NCI-H187 (cell line): ENCODE data around the gene FOXA3.

Experiments
- DNase-seq, 2 experiments: peaks; one replicate each; lab custom pipeline; 2025; lab: John Stamatoyannopoulos, UW

FOXA3 gene

DNA sequence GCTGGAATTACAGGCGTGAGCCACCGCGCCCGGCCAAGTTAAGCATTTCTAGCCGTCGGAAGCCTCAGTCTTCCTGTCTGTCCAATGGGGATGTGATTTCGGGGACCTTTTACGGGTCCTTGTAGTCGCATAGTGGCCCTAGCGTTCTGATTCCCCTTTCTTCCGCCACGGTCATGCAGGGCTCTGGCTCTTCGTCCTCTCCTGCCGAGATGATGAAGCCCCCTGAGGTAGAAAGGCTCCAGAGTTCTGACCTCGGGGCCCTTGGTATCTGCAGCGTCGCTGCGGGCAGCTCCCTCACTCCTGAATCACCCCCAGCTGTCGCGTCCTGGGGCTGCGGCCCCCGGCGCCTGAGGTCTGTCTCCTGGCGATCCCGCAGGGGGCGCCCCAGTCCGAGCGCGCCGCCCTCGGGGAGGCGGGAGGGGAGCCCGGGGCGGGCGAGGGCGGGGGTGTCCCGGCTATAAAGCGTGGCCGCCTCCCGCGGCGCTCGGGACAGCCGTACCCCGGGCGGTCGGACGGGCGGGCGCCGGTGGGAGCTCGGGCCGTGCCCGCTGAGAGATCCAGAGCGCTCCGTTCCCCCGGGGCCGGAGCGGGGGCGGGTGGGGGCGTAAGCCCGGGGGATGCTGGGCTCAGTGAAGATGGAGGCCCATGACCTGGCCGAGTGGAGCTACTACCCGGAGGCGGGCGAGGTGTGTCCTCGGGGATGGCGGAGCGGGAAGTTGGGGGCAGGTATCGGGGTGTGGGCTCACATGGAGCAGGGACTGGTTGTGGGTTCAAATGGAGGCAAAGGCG, at the start of gene FOXA3:
FOXA3 (plus strand) TSS at position 487 of the 789 bp plus-strand sequence; CDS start at position 618, 131 bp downstream.
- no peak for DNase-seq

DNA sequence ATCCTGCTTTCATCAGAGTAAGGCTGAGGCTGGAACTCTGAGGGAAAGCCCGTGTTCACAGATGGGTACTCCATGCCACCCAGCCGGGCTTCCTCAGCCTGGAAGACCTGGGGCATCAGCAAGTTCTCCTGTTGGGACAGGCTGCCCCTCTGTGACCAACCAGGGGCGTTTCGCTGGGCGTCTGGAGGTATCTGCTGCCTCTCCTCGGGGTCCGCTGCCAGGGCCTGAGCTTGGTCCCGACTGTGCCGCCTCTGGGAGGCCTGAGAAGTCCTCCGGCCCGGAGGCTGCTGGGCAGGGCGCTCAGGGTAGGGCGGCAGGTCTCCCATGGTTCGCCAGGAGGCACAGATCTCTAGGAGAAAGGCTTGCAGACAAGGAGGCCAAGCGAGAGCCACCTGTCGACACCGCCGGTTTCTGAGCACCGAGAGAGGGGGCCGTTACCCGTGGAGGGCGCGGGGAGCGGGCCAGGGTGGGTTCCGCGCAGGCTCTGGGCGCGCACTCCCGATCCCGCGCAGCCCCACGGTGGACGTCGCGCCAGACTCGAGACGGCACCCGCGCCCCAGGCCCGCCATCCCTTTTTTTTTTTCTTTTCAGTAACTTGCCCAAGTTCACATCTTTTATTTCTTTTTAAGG, 49.2 kb upstream of the FOXA3 start, which contains the start of gene RSPH6A:
RSPH6A (minus strand) TSS at position 458 of the 630 bp plus-strand sequence; CDS start at position 326, 132 bp downstream.
- no peak for DNase-seq

DNA sequence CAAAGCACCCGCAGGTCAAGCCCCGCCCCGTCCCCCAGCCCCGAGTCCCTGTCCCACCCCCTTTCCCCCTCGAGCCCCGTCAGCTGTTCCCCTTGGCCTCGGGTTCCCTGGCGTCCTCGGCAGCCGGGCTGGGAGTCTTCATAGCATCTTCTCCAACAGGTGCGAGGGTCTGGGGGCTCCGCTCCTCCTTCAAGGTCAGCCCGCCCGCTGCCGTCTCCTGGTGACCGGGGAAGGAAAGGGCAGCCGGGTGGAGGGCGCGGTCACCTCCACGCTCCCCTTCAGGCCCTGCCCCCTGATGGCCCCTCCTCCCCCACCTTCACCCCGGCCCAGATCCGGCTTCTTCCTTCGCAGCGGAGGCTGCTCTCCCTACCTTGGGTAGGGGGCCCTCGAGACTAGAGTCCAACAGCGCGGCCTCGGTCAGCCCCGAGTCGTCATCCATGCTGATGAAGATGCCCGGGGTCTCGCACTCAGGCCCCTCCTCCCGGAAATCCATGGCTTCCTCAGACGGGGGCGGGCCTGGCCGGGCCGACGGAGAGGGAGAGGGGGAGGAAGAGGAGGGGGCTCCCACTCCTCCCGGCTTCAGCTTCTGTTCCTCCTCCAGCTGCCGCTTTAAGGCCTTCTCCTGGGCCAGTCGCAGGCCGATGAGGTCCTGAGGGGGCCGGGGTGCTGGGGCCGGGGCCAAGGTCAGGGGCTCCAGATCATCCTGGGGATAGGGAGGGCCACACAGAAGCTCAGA, 48.5 kb upstream of the FOXA3 start:
- no peak for DNase-seq

DNA sequence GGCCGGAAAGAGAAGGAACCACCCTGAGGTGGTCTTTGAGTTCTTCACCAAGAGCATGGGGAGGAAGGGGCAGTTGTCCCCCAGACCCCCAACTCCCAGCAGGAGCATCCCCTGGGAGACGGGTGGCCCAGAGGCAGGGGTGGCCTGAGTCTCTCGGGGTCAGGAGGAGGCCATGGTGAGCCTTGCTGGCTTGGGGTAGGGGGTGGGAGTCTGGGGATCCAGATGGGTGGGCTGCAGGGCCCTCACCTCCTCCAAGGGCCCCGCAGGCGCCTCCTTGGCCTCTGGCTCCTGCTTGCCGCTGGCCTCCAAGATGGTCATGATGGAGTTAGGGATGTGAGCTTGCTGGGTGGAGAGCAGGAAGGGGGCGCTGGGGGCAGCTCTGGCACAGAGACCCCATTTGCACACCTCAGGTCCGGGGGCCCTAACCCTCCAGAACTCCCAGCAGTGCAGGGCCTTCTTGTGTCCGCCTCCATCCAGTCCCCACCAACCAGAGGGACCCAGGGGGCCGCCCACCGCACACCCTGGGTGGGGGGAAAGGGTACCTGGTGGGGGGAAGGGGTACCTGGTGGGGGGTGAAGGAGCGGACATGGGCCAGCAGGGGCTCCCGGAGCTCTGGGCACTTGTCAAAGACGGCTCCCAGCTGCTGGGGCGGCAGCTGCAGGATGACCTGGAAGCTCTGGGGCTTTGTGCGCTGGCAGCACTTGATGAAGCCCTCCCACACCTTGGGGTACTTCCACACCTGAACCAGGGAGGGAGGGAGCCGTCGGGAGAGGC, 47.7 kb upstream of the FOXA3 start:
- no peak for DNase-seq

DNA sequence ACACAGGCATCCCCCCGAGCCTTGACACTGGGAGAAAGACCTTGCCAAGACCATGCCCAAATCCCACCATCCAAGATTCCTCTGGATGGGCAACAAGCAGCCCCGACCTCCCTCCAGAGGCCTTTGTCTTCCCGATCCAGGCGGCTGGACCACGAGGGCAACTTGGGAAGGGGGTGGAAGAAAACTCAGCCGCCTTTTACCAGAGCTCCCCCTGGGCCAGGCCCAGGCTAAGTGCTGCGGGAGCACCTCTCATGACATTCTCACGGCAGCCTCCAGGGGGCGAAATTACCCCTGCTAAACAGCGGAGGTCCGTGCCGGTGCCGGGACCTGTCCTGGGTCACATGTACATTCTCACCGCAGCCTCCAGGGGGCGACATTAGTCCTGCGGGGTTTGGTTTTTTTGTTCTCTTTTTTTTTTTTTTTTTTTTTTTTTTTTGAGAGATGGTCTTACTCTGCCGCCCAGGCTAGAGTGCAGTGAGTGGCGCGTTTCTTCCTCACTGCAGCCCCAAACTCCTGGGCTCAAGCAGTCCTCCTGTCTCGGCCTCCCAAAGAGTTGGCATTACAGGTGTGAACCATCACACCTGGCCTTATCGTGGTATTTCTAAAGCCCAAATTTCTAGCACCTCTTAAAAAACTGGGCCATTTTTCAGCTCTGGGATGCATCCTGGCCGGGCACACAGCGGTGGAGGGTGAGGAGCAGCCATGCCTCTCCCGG, 47.0 kb upstream of the FOXA3 start:
- DNase-seq, result peak; percentile 87 to 94

DNA sequence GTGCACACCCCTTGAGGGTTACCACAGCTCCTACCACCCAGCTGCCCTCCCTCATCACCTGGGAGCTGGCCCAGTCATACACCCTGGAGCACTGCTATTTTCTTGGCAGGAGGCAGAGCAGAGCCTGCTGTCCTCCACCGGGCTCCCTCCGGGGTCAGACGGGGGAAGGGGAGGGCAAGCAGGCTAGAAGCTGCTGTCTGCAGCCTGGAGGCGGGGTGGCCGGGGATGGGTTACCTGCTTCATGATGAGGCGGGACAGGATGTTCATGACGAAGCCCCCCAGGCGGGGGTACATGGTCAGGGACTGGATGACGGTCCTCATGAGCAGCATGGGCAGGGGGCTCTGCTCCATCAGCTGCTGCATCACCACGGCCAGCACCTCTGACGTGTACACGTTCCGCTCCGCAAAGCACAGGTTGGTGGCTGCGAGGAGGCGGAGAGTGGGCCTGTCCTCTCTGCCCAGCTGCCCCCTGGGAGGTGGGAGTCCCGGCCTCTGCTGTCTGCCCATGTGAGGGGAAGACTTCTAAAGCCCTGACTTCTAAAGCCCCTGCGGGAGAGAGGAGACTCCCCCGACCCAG, 46.3 kb upstream of the FOXA3 start:
- no peak for DNase-seq

DNA sequence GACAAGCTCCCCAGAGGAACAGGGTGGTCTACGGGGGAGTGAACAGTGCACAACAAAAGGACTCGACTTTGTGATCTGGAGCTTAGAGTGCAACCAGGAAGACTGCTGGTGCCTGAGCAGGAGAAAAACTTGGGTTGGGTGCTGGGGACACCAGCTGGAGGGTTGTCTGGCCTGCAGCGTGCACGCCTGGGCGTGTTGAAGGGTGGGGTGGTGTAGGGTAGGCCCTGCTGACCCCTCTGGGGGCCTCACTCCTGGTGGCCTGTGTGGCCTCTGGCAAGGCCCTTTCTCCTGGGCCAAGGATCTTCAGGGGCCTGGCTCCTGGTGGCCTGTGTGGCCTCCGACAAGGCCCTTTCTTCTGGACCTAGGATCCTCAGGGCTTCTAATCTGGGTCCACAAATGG, 44.4 kb upstream of the FOXA3 start:
- DNase-seq, result no peak

DNA sequence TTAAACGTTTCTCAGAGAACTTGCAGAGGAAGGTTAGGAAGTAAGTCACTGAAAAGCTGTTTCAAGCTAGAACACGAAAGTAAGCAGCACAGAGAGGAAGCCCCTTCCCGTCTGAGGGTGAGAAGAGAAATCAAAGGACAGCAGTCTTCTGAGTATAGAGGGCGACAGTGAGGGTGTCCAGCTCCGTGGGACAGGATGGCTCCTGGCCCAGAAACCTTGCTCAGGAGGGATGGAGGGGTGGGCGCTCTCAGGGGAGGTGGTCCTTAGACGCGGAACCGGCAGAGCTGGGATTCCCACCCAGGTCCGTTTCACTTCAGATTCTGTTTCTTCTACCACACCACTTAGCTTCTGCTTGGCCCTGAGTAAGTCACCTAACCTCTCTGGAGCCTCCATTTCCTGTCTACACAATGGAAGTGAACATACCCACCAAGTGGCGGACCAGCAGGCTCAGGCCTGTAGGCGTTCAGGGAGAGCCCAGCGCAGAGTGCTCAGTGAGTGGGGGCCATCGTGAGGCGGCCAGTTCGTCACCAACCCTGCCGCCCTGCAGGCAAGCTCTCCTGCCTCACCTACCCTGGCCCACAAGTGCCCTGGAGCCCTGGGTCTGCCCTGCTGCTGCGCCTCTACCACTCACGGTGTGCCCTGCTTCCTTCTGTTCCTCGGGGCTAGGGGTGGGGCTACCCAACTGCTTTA, 43.6 kb upstream of the FOXA3 start:
- DNase-seq, result no peak

DNA sequence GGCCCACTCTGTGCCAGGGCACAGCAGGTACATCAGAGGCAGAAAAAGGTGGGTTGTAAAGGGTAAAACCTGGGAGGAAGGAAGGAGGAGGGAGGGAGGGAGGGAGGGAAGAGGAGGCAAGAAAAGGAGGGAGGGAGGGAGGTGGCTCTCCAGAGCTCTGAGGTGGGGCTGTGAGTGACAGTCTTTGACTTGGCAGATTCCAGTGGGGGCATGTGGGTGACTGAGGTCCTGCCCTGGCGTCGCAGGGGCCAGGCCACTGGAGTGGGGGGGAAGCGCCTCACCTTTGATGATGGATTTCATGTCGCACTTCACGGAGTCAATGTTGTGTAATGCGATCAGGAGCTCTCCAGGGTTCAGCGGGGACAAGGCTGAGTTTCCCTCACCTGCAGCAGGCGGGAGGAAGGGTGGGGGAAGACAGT, 43.0 kb upstream of the FOXA3 start:
- DNase-seq, result no peak

DNA sequence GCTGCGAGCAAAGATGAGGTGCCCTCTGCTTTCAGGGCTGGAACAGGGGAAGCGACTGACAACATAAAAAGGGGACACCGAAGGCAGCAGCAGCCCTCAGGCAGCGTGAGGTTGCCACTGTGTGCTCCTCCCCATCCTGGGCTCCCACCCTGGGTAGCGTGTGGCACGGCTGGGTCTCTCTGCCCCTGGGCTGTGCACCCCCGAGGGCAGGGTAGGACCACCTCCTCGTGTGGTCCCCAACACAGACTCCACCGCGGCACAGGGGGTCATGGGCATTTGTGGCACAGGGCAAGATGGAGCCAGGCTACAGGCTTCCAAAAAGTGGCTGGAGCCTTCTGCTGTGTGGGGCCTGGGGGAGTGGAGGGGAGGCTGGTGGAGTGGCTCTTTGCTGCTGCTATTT, 42.6 kb upstream of the FOXA3 start:
- no peak for DNase-seq

DNA sequence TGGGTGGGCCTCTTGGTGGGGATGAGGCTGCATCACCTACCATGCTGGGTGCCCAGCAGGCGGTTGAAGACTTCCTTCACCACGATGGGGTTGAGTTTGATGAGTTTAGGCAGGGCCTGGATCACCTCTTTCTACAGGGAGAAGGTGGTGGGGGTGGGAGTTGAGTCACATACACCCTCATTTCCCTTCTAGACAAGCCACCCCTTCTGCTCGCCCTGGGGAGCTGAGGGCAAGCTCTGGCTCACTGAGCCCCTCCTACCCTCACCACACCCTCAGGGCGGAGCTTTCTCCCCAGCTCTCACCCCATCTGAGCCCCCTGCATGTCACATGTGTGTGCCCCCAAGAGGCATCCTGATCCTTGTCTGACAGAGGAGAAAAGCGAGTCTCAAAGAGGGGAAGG, 41.4 kb upstream of the FOXA3 start:
- DNase-seq, result no peak

DNA sequence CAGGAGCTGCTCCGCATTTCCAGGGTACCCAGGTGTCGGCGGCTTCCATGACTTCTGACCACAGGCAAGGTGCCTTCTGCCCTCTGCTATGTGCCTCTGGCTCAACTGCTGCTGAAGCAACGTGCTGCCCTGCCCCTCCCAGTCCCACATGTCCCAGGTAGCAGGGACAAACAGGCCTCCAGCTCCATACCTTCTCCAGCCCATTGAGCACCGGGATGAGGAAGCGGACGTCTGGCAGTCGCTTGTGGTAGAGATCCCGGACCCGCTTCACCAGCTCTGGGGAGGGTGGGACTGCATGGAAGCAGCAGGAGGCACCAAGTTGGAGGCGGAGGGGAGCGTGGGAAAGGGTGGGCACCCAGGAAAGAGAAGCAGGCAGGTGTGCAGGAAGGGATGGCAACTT, 40.9 kb upstream of the FOXA3 start:
- DNase-seq, result no peak

DNA sequence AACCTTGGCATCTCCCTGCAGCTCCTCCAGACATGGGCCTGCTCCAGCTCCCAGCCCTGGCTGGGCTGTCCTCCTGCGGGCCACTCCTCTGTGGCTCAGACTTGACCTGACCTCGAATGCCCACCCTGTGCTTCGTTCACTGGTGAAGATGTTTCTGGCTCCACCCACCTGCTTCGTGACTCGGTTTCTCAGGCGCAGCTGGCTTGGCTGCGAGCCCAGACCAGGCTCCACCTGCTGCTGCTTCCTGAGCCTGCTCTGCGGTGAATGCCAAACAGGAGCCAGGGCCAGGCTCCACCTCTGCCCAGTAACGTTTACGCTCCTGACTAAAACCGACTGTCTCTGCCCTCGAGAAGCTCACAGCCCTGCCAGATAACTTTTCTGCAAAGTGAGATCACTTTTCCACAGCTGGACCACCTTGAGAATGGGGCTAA, 40.1 kb upstream of the FOXA3 start:
- peak in 1 of 2 experiments; percentile 18 for DNase-seq

DNA sequence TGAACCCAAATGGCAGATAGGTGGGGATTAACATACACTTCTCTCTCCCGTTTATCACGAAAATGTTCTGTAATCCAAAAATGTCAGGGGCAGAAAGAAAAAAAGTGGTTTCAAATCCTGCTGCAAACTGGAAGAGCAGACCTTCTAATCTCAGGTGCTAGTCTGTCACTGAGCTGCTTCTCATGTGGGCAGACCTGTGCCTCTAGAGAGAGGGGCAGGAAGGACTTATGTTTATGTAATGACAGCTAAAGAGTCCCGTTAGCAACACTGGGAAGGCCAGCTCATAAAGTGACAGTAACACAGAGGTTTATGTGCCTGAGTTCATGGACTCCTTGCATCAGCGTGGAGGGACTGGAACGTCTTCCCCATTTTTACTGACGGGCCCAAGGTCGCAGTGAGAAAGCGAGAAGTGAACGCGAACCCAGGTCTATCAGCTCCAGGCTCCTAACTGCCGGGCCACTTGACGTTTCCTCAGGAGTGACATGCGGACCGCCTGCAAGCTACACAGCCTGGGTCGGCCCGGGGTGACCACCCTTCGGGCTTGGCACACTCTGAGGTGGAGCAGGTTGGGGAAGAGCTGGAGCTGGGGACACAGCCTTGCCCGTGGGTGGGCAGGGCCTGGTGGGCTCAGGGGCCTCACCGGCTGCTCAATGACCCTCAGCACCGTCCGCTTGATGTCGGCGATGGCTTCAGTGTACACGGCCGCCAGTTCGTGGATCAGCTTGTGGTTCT, 39.4 kb upstream of the FOXA3 start:
- DNase-seq, result no peak

DNA sequence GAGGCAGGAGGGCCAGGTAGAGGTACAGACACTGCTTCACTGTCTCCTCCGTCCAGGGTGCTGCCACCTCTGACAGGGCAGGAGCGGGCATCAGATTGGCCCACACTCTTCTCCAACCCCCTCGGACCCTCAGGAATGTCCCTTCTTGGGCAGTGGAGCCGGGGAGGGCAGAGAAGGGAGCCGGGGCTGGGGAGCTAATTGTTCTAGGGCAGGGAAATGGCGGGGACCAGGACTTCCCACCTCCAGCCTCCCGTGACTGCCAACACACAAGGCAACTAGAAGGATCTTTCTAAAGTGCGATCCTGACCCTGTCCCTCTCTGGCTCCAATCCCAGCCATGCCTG, 38.9 kb upstream of the FOXA3 start:
- DNase-seq, result no peak

DNA sequence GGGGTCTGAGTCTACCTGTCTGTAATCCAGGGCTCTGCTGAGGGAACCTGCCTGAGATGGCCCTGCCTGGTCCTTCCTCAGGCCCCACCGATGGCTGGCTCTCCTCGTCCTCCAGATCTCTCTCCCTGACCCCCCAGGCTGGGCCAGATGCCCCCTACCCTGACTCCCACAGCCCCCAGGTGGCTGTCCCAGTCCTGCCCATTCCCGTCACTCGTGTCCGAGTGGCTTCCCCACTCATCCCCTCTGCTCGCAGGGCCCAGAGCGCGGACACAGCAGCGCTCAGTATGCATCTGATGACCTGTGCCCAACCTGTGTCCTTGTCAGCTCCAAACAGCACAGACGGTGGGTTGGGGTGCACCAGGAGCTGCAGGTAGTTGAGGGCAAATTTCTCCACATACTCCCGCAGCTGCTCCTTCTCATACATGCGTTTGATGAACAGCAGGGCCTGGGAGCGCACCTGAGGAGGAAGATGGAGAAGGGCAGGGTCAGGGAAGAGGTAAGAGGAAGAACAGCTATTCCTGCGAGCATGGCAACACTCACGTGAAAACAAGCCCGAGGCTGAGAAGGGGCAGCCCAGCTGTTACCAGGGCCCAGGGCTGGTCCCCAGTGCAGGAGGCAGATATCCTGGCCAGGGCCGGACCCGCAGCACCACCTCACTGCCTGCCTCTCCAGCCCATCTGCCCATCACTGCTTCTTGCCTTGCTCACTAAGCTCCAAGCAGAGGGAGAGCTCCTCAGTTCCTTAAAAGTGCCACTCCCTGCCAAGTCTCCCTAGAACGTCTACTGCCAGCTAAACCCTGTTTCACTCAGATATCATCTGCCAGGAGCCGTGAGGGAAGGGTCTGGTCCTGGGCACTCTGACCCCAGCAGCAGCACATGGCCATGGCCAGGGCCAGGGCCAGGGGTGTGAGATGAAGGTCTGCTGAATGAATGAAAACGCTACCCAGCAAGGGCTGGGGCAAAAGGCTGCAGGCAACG, 37.9 kb upstream of the FOXA3 start:
- DNase-seq, result no peak

DNA sequence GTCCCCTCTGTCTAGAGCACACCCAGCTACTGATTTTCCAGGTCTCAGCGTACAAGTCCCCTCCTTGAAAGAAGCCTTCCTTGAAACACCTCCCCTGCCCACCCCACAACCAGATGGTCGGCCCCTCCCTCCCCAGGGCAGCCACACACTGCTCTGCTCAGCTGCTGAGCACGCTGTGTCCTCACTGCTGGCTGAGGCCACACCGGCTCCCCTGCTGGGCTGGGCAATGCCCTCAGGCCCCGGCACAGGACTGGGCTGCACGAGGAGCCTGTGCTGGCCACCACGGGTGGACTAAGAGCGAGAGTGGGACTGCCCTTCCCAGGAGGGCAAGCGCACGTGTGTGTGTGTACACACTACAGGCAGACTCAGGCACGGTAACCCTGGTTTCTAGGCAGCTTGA, 37.2 kb upstream of the FOXA3 start:
- DNase-seq, result no peak

DNA sequence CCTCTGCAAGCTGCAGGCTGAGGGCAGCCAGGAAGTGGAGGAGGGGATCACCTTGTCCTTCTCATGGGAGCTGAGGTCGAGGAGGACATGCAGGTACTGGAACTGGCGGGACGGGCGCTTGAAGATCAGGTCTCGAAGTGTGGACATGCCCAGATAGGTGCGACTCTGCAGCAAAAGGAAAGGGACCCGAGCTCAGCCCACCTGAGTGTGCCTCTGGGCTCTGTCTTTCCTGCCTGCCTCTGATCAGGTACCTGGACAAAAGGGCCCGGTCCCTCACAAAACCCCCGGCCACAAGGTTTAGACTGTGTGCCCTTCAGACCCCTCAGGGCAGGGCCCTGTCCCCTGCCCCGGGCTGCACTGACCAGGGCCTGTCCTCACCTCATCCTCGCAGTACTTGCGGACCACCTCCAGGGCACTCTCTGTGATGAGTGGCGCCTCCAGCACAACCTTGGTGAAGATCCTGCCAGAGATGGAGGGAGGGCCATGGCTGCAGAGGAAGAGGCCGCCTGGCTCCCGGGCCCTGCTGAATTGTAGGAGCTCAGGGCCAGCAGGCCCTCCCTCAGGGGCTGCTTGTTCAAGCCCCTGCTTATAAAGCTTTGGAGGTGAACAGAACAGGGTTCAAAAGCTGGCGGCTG, 36.5 kb upstream of the FOXA3 start:
- no peak for DNase-seq
